ENCODE measurements around the gene AFF1. TPM values are rescaled to one million over a fixed set of nuclear protein-coding genes. Genes with fewer than 3 reads are reported as not detected.

AFF1 gene
- total RNA-seq, 3 donors from 2014 or later (not counting 1 experiment from before 2014, with no cell fraction given): 87.9 to 93.4 (median 91.7) TPM

- Mint-ChIP-seq H3K36me3 (no peaks in the 10 kb centered on the region), H3K27me3 (ENCODE audit: low read depth in 2 of 2) (no peaks in the 10 kb centered on the region), H3K4me3 (no peak overlapping the region), H3K9me3 (no peaks in the 10 kb centered on the region), H3K4me1 (peaks cover 23 to 33% of the 10 kb centered on the region in 2 donors), H3K27ac (peak overlapping the region; percentile 7 to 74)
- intact Hi-C loops (cut with micrococcal nuclease): no loop called here
- WGBS (ENCODE audit: insufficient coverage): 67% methylated on average over 1 of the region's 1 CpG
- Histone ChIP-seq H3K36me3 (ENCODE audit: control insufficient read depth, insufficient read depth, low read length) (no peaks in the 10 kb centered on the region), H3K9me3 (ENCODE audit: control insufficient read depth, insufficient read depth, low read length) (no peaks in the 10 kb centered on the region), H3K27ac (ENCODE audit: low read length) (no peak overlapping the region), H3K27me3 (ENCODE audit: control insufficient read depth, insufficient read depth, low read length) (no peaks in the 10 kb centered on the region), H3K4me1 (ENCODE audit: control insufficient read depth, insufficient read depth, low read length) (peaks cover 5% of the 10 kb centered on the region), H3K4me3 (ENCODE audit: low read length) (no peak overlapping the region)
- no peak for ATAC-seq
- DNase-seq: no peak
- TF ChIP-seq CTCF (IDR thresholded peaks at IDR 0.05): no peak
Measured at GRCh38 chr4:86999136-86999643, 64.4 kb downstream of the AFF1 start.

GRCh38 chr4:87002682-87003043, 67.9 kb downstream of the AFF1 start:
- no peaks in the 10 kb centered on the region for H3K9me3 ChIP-seq (ENCODE audit: control insufficient read depth, insufficient read depth, low read length)
- Mint-ChIP-seq H3K4me3 (no peak overlapping the region), H3K9me3 (no peaks in the 10 kb centered on the region), H3K4me1 (peaks cover 43 to 46% of the 10 kb centered on the region in 2 donors), H3K27me3 (ENCODE audit: low read depth in 2 of 2) (no peaks in the 10 kb centered on the region), H3K27ac (no peak overlapping the region), H3K36me3 (no peaks in the 10 kb centered on the region)
- peaks cover 13% of the 10 kb centered on the region for H3K4me1 ChIP-seq (ENCODE audit: control insufficient read depth, insufficient read depth, low read length)
- TF ChIP-seq CTCF (IDR thresholded peaks at IDR 0.05): no peak
- H3K4me3 ChIP-seq (ENCODE audit: low read length): no peak overlapping the region
- H3K27ac ChIP-seq (ENCODE audit: low read length): no peak overlapping the region
- ATAC-seq: no peak
- 96% methylated on average over 6 of the region's 6 CpGs for WGBS (ENCODE audit: insufficient coverage)
- DNase-seq: no peak
- intact Hi-C loops (cut with micrococcal nuclease): loop anchor here (10.0 kb wide), 1 partner anchor 1452 kb away; the partner anchor contains the start of gene HERC5
- H3K27me3 ChIP-seq (ENCODE audit: control insufficient read depth, insufficient read depth, low read length): no peaks in the 10 kb centered on the region
- H3K36me3 ChIP-seq (ENCODE audit: control insufficient read depth, insufficient read depth, low read length): no peaks in the 10 kb centered on the region

GRCh38 chr4:87003266-87003665, 68.5 kb downstream of the AFF1 start:
- Histone ChIP-seq H3K27me3 (ENCODE audit: control insufficient read depth, insufficient read depth, low read length) (no peaks in the 10 kb centered on the region), H3K9me3 (ENCODE audit: control insufficient read depth, insufficient read depth, low read length) (no peaks in the 10 kb centered on the region), H3K27ac (ENCODE audit: low read length) (no peak overlapping the region), H3K4me1 (ENCODE audit: control insufficient read depth, insufficient read depth, low read length) (peaks cover 15% of the 10 kb centered on the region), H3K36me3 (ENCODE audit: control insufficient read depth, insufficient read depth, low read length) (no peaks in the 10 kb centered on the region), H3K4me3 (ENCODE audit: low read length) (no peak overlapping the region)
- H3K27ac Mint-ChIP-seq: peak overlapping the region in 1 of 2 donors; percentile 97
- H3K4me1 Mint-ChIP-seq: peaks cover 49 to 53% of the 10 kb centered on the region in 2 donors
- 94% methylated on average over 2 of the region's 2 CpGs for WGBS (ENCODE audit: insufficient coverage)
- intact Hi-C loops (cut with micrococcal nuclease): loop anchor here (10.0 kb wide), 1 partner anchor 1452 kb away; the partner anchor contains the start of gene HERC5
- TF ChIP-seq CTCF (IDR thresholded peaks at IDR 0.05): no peak
- H3K27me3 Mint-ChIP-seq (ENCODE audit: low read depth in 2 of 2): no peaks in the 10 kb centered on the region
- ATAC-seq: no peak
- DNase-seq: no peak
- H3K36me3 Mint-ChIP-seq: no peaks in the 10 kb centered on the region
- no peaks in the 10 kb centered on the region for H3K9me3 Mint-ChIP-seq
- H3K4me3 Mint-ChIP-seq: no peak overlapping the region

GRCh38 chr4:87005369-87005689, 70.5 kb downstream of the AFF1 start:
- peak overlapping the region; percentile 97 to 99 for H3K27ac Mint-ChIP-seq
- ATAC-seq: no peak
- 80% methylated on average over 1 of the region's 1 CpG for WGBS (ENCODE audit: insufficient coverage)
- Histone ChIP-seq H3K9me3 (ENCODE audit: control insufficient read depth, insufficient read depth, low read length) (no peaks in the 10 kb centered on the region), H3K4me3 (ENCODE audit: low read length) (peak overlapping the region; percentile 84), H3K27ac (ENCODE audit: low read length) (peak overlapping the region; percentile 95), H3K4me1 (ENCODE audit: control insufficient read depth, insufficient read depth, low read length) (peaks cover 16% of the 10 kb centered on the region), H3K36me3 (ENCODE audit: control insufficient read depth, insufficient read depth, low read length) (no peaks in the 10 kb centered on the region), H3K27me3 (ENCODE audit: control insufficient read depth, insufficient read depth, low read length) (no peaks in the 10 kb centered on the region)
- peak overlapping the region; percentile 97 for H3K4me3 Mint-ChIP-seq
- peaks cover 51 to 55% of the 10 kb centered on the region in 2 donors for H3K4me1 Mint-ChIP-seq
- intact Hi-C loops (cut with micrococcal nuclease): loop anchor here (5.0 to 10.0 kb wide), 4 partner anchors 67 to 1449 kb away; partner anchors contain the start of genes HERC5 and PPM1K
- TF ChIP-seq CTCF (IDR thresholded peaks at IDR 0.05): no peak
- H3K9me3 Mint-ChIP-seq: no peaks in the 10 kb centered on the region
- no peaks in the 10 kb centered on the region for H3K36me3 Mint-ChIP-seq
- H3K27me3 Mint-ChIP-seq (ENCODE audit: low read depth in 2 of 2): no peaks in the 10 kb centered on the region
- no peak for DNase-seq

Data from natural killer cell (primary cell).